Thyroid gland (tissue), 4 donors: ENCODE measurements around the gene PHF21B. TPM values are rescaled to one million over a fixed set of nuclear protein-coding genes. Genes with fewer than 3 reads are reported as not detected.

Experiments
- DNase-seq, 2 donors: peaks; one replicate each; pipeline ENCODE4 v3.0.0-alpha.2; 2019
- H3K27ac ChIP-seq, 3 donors: fragments of 200-600 bp; sonication (generic); 1 replicate in 2 of 3; 2 replicates in 1 of 3; pipeline ENCODE4 v1.5.1; 2016 to 2019; ENCODE audit warnings: mild to moderate bottlenecking in 1 of 3, moderate library complexity in 1 of 3
- H3K27me3 ChIP-seq: fragments of 200-600 bp; sonication (generic); one replicate; pipeline ENCODE4 v1.5.1; 2019
- H3K36me3 ChIP-seq, 2 donors: fragments of 200-600 bp; sonication (generic); one replicate each; pipeline ENCODE4 v1.5.1; 2016 to 2019
- H3K4me1 ChIP-seq, 2 donors: fragments of 200-600 bp; sonication (generic); one replicate each; pipeline ENCODE4 v1.5.1; 2017 to 2019
- H3K4me3 ChIP-seq, 3 donors: fragments of 200-600 bp; sonication (generic); replicated peaks in 1 of 3; 1 replicate in 2 of 3; 2 replicates in 1 of 3; pipeline ENCODE4 v1.5.1; 2016; ENCODE audit warnings: mild to moderate bottlenecking in 1 of 3
- H3K9me3 ChIP-seq: fragments of 200-600 bp; sonication (generic); one replicate; pipeline ENCODE4 v1.5.1; 2017
- CTCF ChIP-seq, 6 experiments: fragments of 200-600 bp in 3 of 6; fragments of 450-650 bp in 3 of 6; sonication (generic) in 3 of 6; IDR thresholded peaks; one replicate each; pipeline ENCODE4 v1.5.1; 2016 to 2019; ENCODE audit warnings: antibody characterized with exemption in 6 of 6, mild to moderate bottlenecking in 2 of 6, inconsistent platforms in 1 of 6, moderate library complexity in 1 of 6
- POLR2A ChIP-seq, 2 donors: fragments of 450-650 bp; IDR thresholded peaks; one replicate each; pipeline ENCODE4 v1.6.1; 2017; ENCODE audit warnings: antibody characterized with exemption in 2 of 2, mild to moderate bottlenecking in 2 of 2, moderate library complexity in 1 of 2
- WGBS, 2 donors: methylation state at CpG; one replicate each; pipeline ENCODE4 v1.1.5; 2017; 5-methylcytosine and 5-hydroxymethylcytosine counted together
- intact Hi-C: fragments of 100-400 bp; cut with DNase I; formaldehyde crosslinking; loops from one replicate; pipeline ENCODE4 v1.15.1; 2023
- total RNA-seq, 4 donors: library from RNA; depleted of rRNA; stranded (reverse); fragments of >200 nt; gene quantifications; one replicate each; pipeline ENCODE4 v1.2.3, GENCODE V29; 2016

The PHF21B gene
- total RNA-seq, 4 donors from 2014 or later = 0.33 to 8.9 (median 2.2) TPM

DNA sequence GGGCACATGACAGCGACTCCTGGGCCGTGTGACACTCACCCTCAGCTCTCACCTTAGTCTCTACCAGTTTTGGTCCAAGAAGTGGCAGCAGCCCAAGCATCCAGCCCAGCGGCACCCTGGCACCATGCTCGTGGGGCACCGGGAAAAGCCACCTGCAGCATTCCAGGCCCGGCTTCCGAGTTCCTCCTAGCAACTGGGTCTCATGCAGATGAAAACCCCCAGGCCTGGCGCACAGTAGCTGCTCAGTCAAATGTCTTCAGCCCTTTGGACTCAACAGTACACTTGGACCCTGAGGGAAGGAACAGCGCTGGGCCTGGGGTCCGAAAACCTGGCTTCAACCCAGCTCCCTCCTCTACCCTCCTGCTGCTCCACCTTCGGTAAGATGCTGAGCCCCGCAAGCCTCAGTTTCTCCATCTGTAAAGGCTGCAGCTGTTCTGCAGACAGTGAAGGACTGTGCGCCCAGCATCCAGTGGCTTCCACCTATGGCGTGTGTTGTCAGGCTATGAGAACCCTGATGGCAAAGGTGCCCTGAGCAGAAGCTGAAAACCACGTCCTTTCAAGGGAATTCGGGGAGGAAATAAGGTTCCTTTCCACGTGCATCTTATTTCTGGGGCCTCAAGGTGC, 66.0 kb downstream of the PHF21B start:
- DNase-seq = no peak
- TF ChIP-seq CTCF (IDR thresholded peaks at IDR 0.05) (no peak), POLR2A (IDR thresholded peaks at IDR 0.05) (no peak)
- intact Hi-C loops = no loop called here
- H3K4me1 ChIP-seq = no peaks in the 10 kb centered on the region
- no peaks in the 10 kb centered on the region for H3K9me3 ChIP-seq
- 80 to 93% methylated on average over 12 to 17 of the region's 17 CpGs for WGBS, 2 donors
- H3K36me3 ChIP-seq = no peaks in the 10 kb centered on the region
- no peaks in the 10 kb centered on the region for H3K27me3 ChIP-seq
- no peak overlapping the region for H3K27ac ChIP-seq
- no peak overlapping the region for H3K4me3 ChIP-seq

DNA sequence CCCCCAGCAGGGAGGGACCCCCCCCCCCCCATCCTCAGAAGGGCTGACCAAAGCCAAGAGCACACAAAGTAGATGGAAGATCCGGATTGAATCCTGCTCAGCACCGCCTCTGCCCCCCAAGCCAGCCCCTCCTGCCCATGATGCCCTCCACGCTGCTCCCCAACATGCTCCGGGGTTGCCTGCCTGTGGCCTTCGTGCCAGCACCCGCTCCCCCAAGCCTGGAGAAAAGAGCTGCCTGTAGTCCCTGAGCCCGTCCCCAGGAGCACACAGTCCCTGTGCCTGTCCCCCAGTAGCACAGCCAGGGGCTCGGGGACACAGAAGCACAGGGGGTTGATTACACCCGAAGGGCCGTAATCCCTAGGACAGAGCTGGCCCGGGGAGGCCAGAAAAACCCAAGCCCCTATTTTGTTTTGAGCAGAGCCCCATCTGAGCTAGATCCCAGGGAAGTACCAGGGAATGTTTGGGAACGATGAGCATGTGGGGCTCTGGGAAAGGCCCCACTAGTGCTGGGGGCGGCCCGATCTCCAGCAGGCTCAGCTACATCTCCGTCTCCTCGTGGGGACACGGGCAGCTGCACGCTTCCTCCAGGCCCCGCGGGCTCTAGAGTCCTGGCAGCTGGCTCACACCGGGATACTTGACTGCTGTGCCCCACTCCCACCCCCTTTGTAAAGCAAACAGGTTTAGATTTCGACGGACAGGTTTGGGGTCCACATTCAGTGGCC, 66.7 kb downstream of the PHF21B start:
- intact Hi-C loops = no loop called here
- no peak for DNase-seq
- Histone ChIP-seq H3K4me3 (no peak overlapping the region), H3K27me3 (no peaks in the 10 kb centered on the region), H3K9me3 (no peaks in the 10 kb centered on the region), H3K36me3 (no peaks in the 10 kb centered on the region), H3K4me1 (no peaks in the 10 kb centered on the region), H3K27ac (no peak overlapping the region)
- WGBS, 2 donors = 67 to 71% methylated on average over 11 to 21 of the region's 23 CpGs
- TF ChIP-seq POLR2A (IDR thresholded peaks at IDR 0.05) (no peak), CTCF (IDR thresholded peaks at IDR 0.05) (no peak)

GRCh38 chr22:44942056-44942455, 67.7 kb downstream of the PHF21B start:
- no peak overlapping the region for H3K27ac ChIP-seq
- intact Hi-C loops = no loop called here
- no peak for DNase-seq
- TF ChIP-seq POLR2A (IDR thresholded peaks at IDR 0.05) (no peak), CTCF (IDR thresholded peaks at IDR 0.05) (no peak)
- 83 to 88% methylated on average over 4 to 7 of the region's 7 CpGs for WGBS, 2 donors
- H3K4me3 ChIP-seq = no peak overlapping the region
- H3K36me3 ChIP-seq = no peaks in the 10 kb centered on the region
- no peaks in the 10 kb centered on the region for H3K4me1 ChIP-seq
- no peaks in the 10 kb centered on the region for H3K9me3 ChIP-seq
- H3K27me3 ChIP-seq = no peaks in the 10 kb centered on the region

DNA sequence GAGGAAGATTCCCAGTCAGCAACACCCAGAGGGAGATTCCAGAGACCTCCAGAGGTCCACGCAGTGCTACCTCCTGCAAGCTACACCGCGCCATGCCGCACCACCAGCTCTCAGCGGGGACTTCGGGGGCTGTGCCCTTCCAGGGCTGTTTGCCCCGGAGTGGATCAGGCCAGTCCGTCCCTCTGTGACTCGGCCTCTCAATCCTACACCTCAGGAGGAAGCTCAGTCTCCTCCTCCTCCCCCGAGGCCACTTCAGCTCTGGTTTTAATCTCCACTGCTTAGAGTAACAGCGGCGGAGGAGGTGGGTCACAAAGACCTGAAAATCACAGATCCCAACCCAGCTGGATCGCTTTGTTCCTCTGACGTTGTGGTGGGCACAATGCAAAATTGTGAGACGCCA, 68.6 kb downstream of the PHF21B start:
- no peak for TF ChIP-seq POLR2A (IDR thresholded peaks at IDR 0.05)
- no peak for TF ChIP-seq CTCF (IDR thresholded peaks at IDR 0.05)
- Histone ChIP-seq H3K4me3 (no peak overlapping the region), H3K9me3 (no peaks in the 10 kb centered on the region), H3K27ac (no peak overlapping the region), H3K36me3 (no peaks in the 10 kb centered on the region), H3K4me1 (no peaks in the 10 kb centered on the region), H3K27me3 (no peaks in the 10 kb centered on the region)
- intact Hi-C loops = no loop called here
- no peak for DNase-seq
- 62 to 69% methylated on average over 8 to 14 of the region's 15 CpGs for WGBS, 2 donors

DNA sequence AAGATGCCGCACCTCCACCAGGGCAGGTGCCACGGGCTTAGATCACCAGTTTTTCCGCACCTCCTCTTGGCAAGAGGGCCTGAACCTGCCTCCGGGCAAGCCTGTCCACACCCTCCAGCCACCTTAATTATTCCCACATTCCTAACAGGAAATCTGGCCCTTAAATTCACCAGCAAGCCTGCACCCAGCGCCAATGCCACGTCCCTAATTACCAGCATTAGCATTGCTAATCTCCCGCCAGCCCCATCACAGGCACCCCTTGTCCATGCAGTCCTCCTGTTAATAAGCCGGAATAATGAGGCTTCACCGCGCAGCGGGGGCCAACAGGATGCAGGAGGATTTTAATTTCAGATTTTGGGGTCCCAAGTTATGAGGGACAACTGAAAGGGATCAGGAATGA, 69.7 kb downstream of the PHF21B start:
- Histone ChIP-seq H3K4me3 (no peak overlapping the region), H3K9me3 (no peaks in the 10 kb centered on the region), H3K27me3 (no peaks in the 10 kb centered on the region), H3K36me3 (no peaks in the 10 kb centered on the region), H3K4me1 (no peaks in the 10 kb centered on the region), H3K27ac (no peak overlapping the region)
- no peak for TF ChIP-seq CTCF (IDR thresholded peaks at IDR 0.05)
- TF ChIP-seq POLR2A (IDR thresholded peaks at IDR 0.05) = no peak
- DNase-seq = no peak
- 80 to 87% methylated on average over 11 of the region's 11 CpGs for WGBS, 2 donors
- intact Hi-C loops = no loop called here
